ENCODE data around the gene NAALADL2. TPM values are rescaled to one million over a fixed set of nuclear protein-coding genes. Genes with fewer than 3 reads are reported as not detected.

Gene NAALADL2
- polyA plus RNA-seq, 3 donors = not detected

DNA sequence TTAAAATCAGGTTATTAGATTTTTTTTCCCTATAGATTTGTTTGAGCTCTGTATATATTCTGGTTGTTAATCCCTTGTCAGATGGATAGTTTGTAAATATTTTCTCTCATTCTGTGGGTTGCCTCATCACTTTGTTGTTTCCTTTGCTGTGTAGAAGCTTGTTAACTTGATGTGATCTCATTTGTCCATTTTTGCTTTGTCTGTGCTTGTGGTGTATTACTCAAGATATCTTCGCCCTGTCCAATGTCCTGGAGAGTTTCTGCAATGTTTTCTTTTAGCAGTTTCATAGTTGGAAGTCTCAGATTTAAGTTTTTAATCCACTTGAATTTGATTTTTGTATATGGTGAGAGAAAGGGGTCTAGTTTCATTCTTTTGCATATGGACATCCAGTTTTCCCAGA is 699.1 kb downstream of the NAALADL2 start:
- no peaks in the 10 kb centered on the region for H3K4me1 ChIP-seq (ENCODE audit: control insufficient read depth in 1 of 2, insufficient read depth in 2 of 2, low read length in 2 of 2)
- H4K20me1 ChIP-seq (ENCODE audit: insufficient read depth, low read length) = no peaks in the 10 kb centered on the region
- no peak for DNase-seq
- H2AFZ ChIP-seq (ENCODE audit: insufficient read depth, low read depth, low read length, poor library complexity, severe bottlenecking) = no peak overlapping the region
- Mint-ChIP-seq H3K4me3 (no peak overlapping the region), H3K27me3 (ENCODE audit: low read depth in 3 of 3) (no peaks in the 10 kb centered on the region), H3K9me3 (peaks cover 0 to 13% (median 5%) of the 10 kb centered on the region in 7 donors), H3K27ac (no peak overlapping the region), H3K36me3 (no peaks in the 10 kb centered on the region), H3K4me1 (no peaks in the 10 kb centered on the region)
- H3K4me2 ChIP-seq (replicated peaks; ENCODE audit: extremely low read depth, low read length, poor library complexity, severe bottlenecking) = no peak overlapping the region
- no peak overlapping the region for H3K9ac ChIP-seq (ENCODE audit: insufficient read depth, low read length, poor library complexity, severe bottlenecking)
- TF ChIP-seq, protein P1, sequence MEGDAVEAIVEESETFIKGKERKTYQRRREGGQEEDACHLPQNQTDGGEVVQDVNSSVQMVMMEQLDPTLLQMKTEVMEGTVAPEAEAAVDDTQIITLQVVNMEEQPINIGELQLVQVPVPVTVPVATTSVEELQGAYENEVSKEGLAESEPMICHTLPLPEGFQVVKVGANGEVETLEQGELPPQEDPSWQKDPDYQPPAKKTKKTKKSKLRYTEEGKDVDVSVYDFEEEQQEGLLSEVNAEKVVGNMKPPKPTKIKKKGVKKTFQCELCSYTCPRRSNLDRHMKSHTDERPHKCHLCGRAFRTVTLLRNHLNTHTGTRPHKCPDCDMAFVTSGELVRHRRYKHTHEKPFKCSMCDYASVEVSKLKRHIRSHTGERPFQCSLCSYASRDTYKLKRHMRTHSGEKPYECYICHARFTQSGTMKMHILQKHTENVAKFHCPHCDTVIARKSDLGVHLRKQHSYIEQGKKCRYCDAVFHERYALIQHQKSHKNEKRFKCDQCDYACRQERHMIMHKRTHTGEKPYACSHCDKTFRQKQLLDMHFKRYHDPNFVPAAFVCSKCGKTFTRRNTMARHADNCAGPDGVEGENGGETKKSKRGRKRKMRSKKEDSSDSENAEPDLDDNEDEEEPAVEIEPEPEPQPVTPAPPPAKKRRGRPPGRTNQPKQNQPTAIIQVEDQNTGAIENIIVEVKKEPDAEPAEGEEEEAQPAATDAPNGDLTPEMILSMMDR (IDR thresholded peaks at IDR 0.05) = no peak
- 100% methylated on average over 1 of the region's 1 CpG for WGBS (ENCODE audit: insufficient coverage)
- H3K9me3 ChIP-seq (replicated peaks in 1 of 2; ENCODE audit: control insufficient read depth in 1 of 2, insufficient read depth in 1 of 2, low read length in 2 of 2) = peaks cover 0 to 4% of the 10 kb centered on the region in 2 donors
- intact Hi-C loops (cut with micrococcal nuclease) = no loop called here
- H3K27ac ChIP-seq (ENCODE audit: low read depth in 1 of 2, low read length in 2 of 2) = no peak overlapping the region
- no peaks in the 10 kb centered on the region for H3K36me3 ChIP-seq (replicated peaks in 1 of 2; ENCODE audit: control insufficient read depth in 1 of 2, insufficient read depth in 2 of 2, low read length in 2 of 2)
- no peak overlapping the region for H3K4me3 ChIP-seq (replicated peaks in 1 of 3; ENCODE audit: low read depth in 2 of 3, low read length in 3 of 3)
- H3K79me2 ChIP-seq (ENCODE audit: insufficient read depth, low read length) = no peaks in the 10 kb centered on the region
- H3K27me3 ChIP-seq (ENCODE audit: control insufficient read depth in 2 of 2, insufficient read depth in 2 of 2, low read length in 2 of 2) = no peaks in the 10 kb centered on the region

DNA sequence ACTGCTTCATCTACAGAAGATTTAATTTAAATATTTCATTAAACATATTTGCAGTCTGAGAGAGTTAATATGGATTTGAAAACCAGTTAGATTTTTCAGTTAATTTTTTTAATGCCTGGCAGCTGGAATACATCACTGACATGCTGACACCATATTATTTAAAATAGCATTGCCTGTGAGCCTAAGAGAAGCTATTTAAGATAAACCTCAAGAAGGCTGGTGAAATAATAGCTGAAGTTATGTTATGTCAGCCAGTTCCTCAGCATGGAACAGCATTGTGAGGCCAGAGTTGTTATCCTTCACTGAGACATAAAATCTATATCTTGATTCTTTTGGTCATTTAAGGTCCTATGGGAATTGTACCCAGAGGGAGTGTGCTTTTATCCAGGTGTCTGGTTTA is 705.2 kb downstream of the NAALADL2 start:
- Histone ChIP-seq H3K9ac (ENCODE audit: insufficient read depth, low read length, poor library complexity, severe bottlenecking) (no peak overlapping the region), H3K79me2 (ENCODE audit: insufficient read depth, low read length) (no peaks in the 10 kb centered on the region), H2AFZ (ENCODE audit: insufficient read depth, low read depth, low read length, poor library complexity, severe bottlenecking) (no peak overlapping the region), H4K20me1 (ENCODE audit: insufficient read depth, low read length) (no peaks in the 10 kb centered on the region), H3K4me2 (replicated peaks; ENCODE audit: extremely low read depth, low read length, poor library complexity, severe bottlenecking) (no peak overlapping the region), H3K4me3 (replicated peaks in 1 of 3; ENCODE audit: low read depth in 2 of 3, low read length in 3 of 3) (no peak overlapping the region), H3K27me3 (ENCODE audit: control insufficient read depth in 2 of 2, insufficient read depth in 2 of 2, low read length in 2 of 2) (no peaks in the 10 kb centered on the region), H3K4me1 (ENCODE audit: control insufficient read depth in 1 of 2, insufficient read depth in 2 of 2, low read length in 2 of 2) (no peaks in the 10 kb centered on the region), H3K27ac (ENCODE audit: low read depth in 1 of 2, low read length in 2 of 2) (no peak overlapping the region), H3K36me3 (replicated peaks in 1 of 2; ENCODE audit: control insufficient read depth in 1 of 2, insufficient read depth in 2 of 2, low read length in 2 of 2) (no peaks in the 10 kb centered on the region), H3K9me3 (replicated peaks in 1 of 2; ENCODE audit: control insufficient read depth in 1 of 2, insufficient read depth in 1 of 2, low read length in 2 of 2) (peaks cover 4 to 5% of the 10 kb centered on the region in 2 donors)
- peaks cover 2 to 9% (median 5%) of the 10 kb centered on the region in 7 donors for H3K9me3 Mint-ChIP-seq
- no peak for DNase-seq
- TF ChIP-seq, protein P1 (IDR thresholded peaks at IDR 0.05) = no peak
- H3K27ac Mint-ChIP-seq = no peak overlapping the region
- intact Hi-C loops (cut with micrococcal nuclease) = no loop called here
- H3K4me1 Mint-ChIP-seq = no peaks in the 10 kb centered on the region
- no peaks in the 10 kb centered on the region for H3K27me3 Mint-ChIP-seq (ENCODE audit: low read depth in 3 of 3)
- H3K4me3 Mint-ChIP-seq = no peak overlapping the region
- H3K36me3 Mint-ChIP-seq = no peaks in the 10 kb centered on the region

All from CD14-positive monocyte (primary cell).